CD1c-positive myeloid dendritic cell (primary cell): ENCODE data around the gene CEND1.

Experiments
- DNase-seq: peaks from one replicate; pipeline ENCODE4 v3.0.0-alpha.2; 2016; ENCODE audit errors: extremely low spot score

Gene CEND1

DNA sequence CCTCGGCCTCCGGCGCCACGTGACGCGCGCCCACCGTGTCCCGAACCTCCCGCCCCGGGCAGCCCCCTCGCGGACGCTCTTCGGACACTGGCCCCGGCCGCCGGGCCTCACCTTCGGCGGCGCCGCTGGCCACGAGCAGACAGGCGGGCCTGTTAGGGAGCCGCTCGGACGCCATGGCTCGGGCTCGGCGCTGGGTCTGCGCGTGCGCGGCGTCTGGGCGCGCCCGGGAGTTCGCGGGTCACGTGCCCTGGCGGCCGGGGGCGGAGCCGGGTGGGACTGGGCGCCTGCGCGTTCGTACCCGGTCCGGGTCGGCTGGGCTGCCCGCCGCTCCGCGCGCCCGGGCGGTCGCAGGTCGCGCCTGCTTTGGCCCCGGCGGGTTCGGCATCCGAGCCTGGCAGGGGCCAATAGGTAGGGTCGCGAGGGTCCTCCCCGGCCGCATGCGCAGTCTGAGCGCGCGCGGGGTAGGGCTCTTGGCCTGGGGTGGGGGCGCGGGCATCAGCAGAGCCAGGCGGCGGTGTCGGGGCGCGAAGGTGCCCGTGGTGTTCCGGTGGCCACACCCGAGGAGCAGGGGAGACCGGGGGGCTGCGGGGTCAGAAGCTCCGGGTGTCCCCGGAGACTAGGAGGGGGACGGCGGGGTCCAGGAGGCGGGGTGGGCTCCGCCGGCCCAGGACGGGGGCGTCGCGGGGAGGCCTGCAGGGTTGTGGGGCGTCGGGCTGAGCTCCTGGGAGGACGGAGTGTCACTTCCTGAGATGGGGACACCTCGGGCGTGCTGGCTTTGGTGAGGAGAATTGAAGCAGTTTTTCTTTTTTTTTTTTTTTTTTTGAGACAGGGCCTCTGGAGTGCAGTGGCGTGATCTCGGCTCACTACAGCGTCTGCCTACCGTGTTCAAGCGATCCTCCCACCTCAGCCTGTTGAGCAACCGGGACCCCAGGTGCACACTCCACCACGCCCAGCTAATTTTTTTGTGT, 12.3 kb downstream of the CEND1 start, which contains the start of gene GATD1:
TSS of gene GATD1 (minus strand) at position 200 of the 968 bp plus-strand sequence. CDS start at position 175, 25 bp downstream.
- DNase-seq, result peak; percentile 96

DNA sequence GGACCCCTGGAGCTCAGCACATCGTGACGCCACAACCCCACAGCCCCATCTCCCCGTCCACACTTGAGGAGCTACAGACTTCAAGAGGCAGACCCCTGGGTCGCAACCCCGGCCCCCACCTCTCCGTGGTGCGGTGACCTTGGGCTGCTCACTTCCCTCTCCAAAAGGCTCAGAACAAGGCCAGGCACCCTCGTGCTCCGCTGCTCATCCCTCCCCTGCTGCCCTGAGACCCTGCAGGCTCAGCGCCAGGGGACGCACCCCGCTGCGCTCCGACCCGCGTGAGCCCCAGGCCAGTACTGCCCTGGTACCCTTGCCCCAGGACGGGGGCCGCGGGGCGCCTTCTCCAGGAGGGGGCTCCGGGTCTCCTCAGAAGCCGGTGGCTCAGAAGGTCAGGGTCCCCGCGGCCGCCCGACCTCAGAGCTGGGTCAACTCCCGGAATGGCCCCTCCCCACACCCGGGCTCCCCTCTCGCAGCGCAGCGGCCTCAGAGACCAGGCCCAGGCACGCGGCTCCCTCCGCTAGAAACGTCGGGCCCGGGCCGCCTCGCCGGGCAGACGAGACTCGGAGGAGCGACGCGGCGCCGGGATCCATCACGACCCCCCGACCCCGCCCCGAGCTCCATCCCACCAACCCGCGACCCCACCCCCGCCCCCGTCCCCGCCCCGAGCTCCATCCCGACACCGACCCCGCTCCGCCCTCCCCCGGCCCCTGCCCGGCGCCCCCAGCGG, 13.2 kb downstream of the CEND1 start:
- DNase-seq, result peak; percentile 37

DNA sequence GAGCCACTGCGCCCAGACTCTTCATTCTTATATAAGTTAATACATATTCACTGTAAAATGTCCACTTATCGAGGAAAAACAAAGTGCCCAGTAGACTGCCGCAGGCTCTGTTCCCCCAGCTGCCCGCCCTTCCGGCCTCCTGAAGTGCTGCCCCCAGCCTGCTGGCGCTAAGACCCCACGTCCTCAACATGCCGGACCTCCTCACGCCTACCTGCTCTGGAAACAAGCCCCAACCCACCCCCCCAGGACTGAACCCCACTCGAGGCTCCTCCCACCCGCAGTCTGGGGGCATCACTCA, 13.7 kb downstream of the CEND1 start:
- DNase-seq, result no peak

DNA sequence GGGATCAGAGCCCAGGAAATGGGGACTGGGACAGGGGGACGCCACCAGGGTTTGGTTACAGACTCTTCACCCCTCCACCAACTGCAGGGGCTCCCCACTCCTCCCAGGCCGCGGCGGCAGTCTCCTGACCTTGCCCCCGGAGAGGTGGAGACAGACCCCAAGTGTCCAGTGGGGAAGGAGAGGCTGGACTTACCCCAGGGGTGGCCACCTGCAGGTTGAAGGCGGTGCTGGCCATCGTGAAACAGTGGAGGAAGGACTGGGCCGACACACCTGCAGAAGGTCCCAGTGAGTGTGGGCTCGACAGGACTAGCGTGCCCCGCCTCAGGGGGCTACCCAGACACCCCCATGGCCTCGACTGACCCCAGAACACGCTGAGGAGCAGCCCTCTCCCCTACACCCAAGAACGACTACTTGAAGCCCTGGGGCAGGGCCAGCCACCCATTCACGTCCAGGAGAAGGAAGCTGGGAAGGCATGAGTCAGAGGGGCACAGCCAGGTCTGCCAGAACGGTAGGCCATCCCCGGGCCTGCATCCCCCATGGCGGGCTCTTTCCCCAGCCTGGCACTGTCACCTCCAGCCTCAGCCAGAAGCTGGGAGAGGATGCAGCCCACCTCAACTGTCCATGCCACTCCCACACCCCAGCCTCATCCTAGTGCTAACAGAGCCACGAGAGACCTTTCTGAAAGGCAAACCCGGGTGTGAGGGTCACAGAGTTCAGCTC, 14.9 kb downstream of the CEND1 start:
- DNase-seq, result no peak

DNA sequence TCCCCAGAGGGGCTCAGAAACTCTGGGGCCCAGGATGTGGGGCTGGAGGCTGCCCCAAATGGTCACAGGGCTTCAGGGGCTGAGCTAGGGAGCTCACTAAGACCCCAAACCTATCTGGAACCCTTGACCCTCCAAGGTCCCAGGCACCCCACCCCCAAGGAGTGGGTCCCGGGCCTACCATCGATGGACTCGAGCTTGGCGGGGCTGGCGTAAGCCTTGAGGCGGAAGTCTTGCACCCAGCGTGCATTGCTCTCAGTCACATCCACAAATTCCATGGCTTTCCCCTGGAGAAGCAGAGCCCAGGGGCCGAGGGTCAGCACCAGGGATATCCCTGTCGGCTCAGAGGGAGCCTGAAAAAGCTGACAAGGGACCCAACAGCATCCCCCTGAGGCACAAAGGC, 16.1 kb downstream of the CEND1 start:
- no peak for DNase-seq

DNA sequence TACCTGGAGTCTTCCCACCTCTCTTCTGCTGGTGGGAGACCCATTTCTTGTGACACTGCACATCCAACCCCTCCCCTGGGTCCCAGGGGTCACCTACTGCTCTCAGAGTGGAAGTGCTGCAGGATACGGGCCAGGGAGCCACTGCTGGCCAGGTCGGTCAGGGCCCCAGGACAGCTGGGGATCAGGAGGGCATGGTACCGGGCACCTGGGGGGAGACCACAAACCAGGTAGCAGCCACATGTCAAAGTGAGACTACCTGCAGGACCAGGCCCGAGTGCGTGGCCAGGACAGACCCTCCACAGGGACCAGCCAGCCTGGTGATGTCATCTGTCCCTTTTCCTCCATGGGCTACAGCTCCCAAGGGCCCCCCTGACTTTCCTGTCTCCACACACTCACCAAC, 16.5 kb downstream of the CEND1 start:
- no peak for DNase-seq

DNA sequence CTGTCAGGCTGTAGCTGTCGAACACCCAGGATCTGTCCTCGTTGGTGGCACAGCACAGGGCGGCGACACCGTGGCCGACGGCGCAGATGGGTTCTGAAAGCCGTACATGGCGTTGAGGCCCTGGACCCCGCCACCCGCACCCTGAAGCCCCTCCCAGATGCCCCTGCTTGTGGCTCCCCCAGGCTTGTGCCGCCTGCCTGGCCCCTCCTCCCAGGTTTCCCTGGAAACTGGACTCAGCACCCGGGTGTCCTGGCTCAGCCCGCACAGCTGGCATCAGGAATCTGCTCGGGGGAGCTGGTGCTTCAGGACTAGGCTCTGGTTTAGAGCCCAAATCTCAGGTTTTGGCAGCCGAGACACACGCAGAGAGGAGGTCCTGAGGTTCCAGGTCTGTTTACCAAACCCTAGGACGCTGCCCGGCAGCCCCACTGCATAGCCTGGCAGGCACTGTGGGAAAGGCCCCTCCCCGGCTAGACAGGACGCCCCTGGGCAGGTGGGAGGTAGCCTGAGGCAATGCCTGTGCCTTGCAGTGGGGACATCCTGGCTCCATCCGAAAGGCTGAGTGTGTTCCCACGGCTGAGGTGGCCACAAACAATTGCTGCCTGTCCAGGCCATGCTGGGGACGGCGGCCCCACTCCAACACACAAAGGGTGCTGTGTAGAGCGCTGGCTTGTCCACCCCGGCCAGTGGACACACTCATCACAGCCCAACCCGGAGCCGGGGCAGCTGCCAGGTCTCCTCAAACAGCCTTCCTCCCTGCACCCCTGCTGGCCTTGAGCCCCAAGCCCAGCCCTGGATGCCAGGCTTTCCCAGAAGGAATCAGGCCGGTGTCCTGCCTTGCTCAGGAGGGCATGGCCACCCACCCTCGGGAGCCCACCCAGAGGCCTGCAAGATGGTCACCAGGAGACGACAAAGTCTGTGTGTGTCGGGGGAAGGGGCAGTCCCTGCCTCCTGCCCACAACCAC, 17.2 kb downstream of the CEND1 start:
- no peak for DNase-seq

DNA sequence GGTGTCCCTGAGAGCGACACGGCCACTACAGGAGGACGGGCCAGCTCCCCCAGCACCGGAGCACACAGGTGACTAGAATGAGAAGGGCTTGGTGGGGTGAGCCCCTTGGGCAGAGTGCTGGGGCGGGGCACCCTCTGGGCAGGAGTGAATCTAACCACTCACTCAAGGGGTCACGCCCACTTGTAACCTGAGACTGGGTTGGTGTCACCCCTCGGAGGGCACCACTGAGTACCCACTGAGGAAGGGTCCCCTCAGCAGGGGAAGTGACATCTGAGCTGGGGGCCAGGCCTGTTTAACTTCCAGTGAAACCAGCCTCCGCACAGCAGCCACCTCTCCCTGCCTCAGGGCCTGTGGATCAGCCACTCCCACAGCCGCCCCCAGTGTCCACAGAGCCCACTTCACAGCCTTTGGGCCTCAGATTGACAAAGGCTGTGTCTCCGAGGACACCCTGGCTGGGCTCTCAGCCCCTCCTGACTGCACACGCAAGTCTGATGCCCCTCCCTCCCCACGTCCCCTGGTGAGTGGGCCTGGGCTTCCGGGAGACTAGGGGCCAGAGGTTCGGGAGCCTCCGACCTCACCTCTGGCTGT, 18.2 kb downstream of the CEND1 start:
- no peak for DNase-seq

DNA sequence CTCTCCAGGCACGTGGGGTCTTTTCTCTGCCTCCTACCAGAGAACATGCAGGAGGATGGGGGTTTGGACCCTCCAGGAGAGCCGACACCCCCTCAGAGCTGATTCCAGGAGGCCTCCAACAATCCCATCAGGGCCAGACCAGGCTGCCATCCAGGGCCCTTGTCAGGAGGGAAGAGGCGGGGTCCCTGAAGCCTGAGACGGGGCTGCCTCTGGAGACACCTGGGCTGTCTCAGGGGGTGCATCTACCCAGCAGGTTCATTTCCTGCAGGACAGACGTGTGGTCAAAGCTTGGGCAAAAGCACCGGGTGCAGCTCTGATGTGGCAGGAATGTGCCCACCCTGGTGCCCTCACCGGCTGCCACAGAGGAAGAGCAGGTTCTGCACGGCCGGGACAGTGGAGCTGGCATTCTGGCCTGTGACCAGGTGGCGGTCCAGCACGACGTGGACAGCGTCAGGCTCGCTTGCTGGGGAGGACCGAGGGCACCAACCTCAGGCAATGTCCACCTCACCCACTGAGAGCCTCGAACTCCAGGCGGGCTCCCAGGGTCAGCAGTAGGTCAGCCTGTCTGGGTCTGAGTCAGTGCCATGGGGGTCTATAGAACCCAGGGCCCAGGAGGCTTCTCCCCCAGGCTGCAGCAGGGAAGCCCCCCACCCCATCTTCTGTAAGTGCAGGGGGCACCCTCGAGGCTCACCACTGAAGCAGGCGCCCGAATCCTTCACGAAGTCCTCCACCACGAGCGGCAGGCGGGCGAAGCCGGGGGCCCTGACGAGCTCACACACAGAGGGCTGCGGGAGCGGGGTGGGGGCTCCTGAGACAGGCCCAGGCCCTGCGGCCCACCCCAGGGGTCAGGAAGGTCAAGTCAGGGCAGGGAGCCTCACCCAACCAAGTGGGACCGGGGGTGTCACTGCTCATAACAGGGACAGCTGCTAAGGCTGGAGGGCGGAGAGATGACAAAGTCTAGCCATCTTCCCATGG, 19.0 kb downstream of the CEND1 start:
- DNase-seq, result no peak

DNA sequence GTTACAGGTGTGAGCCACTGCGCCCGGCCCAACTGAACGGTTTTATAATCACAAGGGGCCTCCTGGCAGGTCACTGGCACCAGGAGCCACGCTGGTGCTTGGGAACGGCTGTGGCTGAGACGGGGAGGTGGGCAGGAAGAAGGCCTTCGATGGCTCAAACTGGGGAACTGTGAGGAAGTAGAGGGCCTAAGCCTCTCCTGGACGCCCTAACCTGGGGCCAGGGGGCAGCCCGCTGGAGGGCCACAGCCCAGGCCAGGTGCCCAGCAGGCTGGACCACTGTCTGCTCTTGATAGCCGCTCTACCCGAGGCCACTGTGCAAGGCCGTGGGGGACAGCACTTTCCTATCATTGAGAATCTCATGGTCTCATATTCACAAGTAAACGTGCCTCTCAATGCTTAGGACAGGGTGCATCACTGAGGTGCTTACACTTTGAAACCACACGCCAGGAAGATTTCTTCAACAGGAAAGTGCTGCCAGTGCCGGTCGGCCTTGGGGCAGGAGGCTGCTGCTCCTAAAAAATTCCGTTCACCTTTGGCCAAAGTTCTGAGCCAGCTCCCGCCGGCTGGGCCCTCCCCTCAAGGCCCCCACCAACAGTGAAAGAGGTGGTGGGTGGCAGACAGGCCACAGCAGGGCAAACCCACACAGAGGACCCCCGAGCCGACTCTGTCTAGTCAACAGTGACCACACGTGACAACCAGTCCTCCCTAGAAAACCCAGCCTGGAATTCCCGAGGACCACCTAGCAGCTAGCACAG, 19.8 kb downstream of the CEND1 start:
- DNase-seq, result no peak

DNA sequence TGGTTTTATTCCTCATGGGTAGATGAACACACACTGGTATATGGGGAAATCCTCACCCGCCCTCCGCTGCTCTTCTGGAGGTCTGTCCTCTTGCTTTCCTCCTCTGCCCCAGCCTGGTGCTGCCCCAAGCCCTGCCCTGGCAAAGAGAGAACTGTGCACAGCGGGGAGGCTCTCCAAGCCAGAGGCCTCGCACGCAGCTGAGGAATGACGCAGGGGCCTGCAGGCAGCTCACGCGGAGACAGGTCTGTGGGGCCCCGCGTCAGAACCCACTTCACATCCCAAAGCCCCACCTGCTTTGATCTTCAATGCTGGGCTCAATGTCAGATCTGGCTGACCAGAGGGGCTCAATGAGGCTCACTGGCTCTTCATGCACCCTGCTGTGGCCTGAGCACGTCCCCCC, 22.7 kb downstream of the CEND1 start:
- no peak for DNase-seq

DNA sequence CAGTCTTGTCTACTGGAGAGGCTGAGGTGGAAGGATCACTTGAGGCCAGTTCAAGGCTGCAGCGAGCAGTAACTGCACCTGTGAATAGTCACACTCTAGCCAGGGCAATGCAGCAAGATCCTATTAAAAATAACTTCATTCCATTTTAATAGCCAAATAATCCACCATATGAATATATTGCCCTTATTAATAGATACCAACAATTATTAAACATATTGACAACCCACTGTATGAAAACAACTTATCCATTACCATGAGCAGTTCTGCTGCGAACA, 23.0 kb downstream of the CEND1 start:
- no peak for DNase-seq

DNA sequence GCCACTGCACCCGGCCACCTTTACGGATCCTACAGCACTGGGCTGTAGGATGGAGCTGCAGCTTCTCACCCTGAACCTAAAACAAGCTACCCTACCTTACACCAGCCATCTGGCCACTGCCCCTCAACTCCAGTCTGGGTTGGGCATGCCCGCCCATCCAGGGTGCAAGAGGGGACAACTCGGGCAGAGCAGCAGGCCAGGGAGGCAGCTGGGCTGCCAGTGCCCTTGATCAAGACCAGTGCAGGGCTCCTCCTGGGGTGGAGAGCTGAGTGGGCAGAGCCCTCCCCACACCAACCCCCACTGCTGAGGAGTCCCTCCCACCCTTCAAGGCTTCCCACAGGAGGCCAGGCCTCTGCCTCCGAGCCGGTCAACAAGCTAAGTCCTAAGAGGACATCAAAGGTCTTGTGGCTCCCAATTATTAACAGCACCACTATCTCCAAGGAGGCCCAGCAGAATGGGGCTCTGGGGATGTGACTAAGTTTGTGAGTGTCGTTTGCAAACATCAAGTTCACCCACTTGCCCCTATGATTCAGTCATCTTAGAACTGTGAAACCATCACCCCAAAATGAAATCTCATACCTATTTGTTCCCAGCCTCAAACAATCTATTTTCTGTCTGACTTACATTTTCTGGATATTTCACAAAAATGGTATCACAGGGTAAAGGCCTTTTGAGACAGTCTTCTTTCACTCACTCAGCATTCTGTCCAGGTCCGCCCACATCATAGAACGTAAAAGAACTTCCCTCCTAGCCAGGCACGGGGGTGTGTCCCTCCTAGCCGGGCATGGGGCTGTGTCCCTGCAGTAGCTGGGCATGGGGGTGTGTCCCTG, 23.6 kb downstream of the CEND1 start:
- peak; percentile 69 for DNase-seq

DNA sequence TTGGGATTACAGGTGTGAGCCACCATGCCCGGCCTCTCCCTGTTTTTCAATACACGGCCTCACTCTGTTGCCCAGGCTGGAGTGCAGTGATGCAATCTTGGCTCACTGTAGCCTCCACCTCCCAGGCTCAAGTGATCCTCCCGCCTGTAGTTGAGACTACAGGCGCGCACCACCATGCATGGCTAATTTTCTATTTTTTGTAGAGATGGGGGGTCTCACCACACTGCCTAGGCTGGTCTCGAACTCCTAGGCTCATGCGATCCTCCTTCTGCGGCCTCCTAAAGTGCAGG, 24.1 kb downstream of the CEND1 start:
- no peak for DNase-seq

DNA sequence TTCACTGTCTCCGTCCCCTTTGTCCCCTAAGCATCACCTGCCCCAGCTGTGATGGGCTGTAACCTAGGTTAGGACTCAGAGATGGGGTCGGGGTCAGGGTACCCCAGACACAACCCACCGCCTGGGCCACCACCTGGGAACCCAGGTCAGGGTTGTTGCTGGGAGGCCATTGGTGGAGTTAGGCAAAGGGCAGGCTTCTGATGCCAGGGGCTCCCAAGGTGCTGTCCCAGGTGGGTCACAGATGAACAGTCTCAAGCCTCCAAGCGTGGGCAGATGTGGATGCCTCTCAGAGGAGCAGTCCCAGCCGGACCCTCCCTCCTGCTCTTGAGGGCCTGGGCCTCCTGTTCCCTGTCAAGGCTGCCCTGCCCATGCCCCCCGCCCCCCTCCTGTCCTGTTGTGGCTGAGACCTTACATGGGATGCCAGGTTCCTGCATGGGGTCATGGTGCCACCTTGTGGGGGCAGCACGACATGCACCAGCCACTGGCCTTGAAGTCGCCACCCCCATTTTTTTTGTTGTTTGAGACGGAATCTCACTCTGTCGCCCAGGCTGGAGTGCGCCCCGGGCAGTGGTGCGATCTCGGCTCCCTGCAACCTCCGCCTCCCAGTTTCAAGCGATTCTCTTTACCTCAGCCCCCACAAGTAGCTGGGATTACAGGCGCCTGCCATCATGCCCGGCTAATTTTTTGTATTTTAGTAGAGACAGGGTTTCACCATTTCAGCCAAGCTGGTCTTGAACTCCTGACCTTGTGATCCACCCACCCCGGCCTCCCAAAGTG, 24.7 kb downstream of the CEND1 start:
- DNase-seq, result peak; percentile 64

DNA sequence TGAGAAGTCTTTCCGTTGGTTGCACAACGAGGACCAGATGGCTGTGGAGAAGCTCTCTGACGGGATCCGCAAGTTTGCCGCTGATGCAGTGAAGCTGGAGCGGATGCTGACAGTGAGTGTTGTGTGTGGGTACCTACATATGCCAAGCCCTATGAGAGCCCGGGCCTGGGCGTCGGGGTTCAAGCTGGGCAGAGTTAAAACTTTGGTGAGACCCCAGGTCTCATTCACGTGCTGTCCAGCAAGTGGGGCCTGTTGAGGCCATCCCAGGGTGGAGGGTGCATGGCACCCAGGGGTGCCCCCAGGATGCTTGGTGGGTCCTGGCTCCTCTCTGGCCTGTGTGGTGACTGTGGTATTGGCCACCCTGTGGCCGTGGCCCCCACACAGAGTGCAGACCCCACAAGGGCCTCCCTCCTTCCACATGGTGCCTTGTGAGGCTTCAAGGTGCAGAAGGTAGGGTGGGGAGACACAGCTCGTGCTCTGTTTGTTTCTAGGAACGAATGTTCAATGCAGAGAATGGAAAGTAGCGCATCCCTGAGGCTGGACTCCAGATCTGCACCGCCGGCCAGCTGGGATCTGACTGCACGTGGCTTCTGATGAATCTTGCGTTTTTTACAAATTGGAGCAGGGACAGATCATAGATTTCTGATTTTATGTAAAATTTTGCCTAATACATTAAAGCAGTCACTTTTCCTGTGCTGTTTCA, 25.4 kb downstream of the CEND1 start:
- no peak for DNase-seq
